K562 (cell line): ENCODE results near the gene ZMAT2.
A peak's percentile ranks its signal among the peaks of the same experiment; 100 is the strongest.

Experiments
- POLR2A ChIP-seq: fragments of 450-650 bp; conservative IDR thresholded peaks from 2 replicates; pipeline ENCODE4 v1.6.1; 2016
- POLR2AphosphoS5 ChIP-seq: IDR thresholded peaks from 2 replicates; pipeline ENCODE4 v1.6.1; 2011; ENCODE audit warnings: mild to moderate bottlenecking, low read depth, low read length, moderate library complexity; ENCODE audit not compliant: control insufficient read depth, insufficient read depth
- UBTF ChIP-seq, 2 experiments: IDR thresholded peaks; 2 replicates each; pipeline ENCODE4 v1.6.1; 2012; ENCODE audit warnings: improper control_type of control experiment in 2 of 2, low read depth in 2 of 2, low read length in 2 of 2, borderline replicate concordance in 1 of 2
- YY1 ChIP-seq, 3 experiments: IDR thresholded peaks; 2 replicates each; pipeline ENCODE4 v1.6.1; 2011; ENCODE audit warnings: low read length in 2 of 3, mild to moderate bottlenecking in 2 of 3, moderate library complexity in 2 of 3, borderline replicate concordance in 1 of 3, control low read depth in 1 of 3, low read depth in 1 of 3; ENCODE audit not compliant: insufficient read depth in 3 of 3, insufficient replicate concordance in 2 of 3, control insufficient read depth in 1 of 3, insufficient read length in 1 of 3; ENCODE audit errors: extremely low read depth in 1 of 3
- TF ChIP-seq, protein P1 (sequence below): sonication (generic); formaldehyde crosslinking; IDR thresholded peaks from 2 replicates; pipeline ENCODE4 v1.9.0; 2022; ENCODE audit warnings: mild to moderate bottlenecking, missing genetic modification reagents
- TF ChIP-seq, protein P2 (sequence below): sonication (generic); formaldehyde crosslinking; IDR thresholded peaks from 2 replicates; pipeline ENCODE4 v1.8.0; 2022; ENCODE audit warnings: mild to moderate bottlenecking, missing genetic modification reagents

GRCh38 chr5:140671472-140672125 lies 28.6 kb upstream of the ZMAT2 start:
- TF ChIP-seq, protein P1, sequence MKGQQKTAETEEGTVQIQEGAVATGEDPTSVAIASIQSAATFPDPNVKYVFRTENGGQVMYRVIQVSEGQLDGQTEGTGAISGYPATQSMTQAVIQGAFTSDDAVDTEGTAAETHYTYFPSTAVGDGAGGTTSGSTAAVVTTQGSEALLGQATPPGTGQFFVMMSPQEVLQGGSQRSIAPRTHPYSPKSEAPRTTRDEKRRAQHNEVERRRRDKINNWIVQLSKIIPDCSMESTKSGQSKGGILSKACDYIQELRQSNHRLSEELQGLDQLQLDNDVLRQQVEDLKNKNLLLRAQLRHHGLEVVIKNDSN (CRISPR knock-in tag), result no peak
- peak; percentile 47; the same call in 1 of the 2 replicates for TF ChIP-seq POLR2A
- no peak for TF ChIP-seq YY1 (IDR thresholded peaks at IDR 0.05; ENCODE audit: borderline replicate concordance in 1 of 3, control insufficient read depth in 1 of 3, extremely low read depth in 1 of 3, insufficient read depth in 3 of 3, insufficient read length in 1 of 3, insufficient replicate concordance in 2 of 3, low read depth in 1 of 3, low read length in 2 of 3)
- TF ChIP-seq UBTF (IDR thresholded peaks at IDR 0.05; ENCODE audit: borderline replicate concordance in 1 of 2, low read depth in 2 of 2, low read length in 2 of 2), result no peak
- TF ChIP-seq, protein P2, sequence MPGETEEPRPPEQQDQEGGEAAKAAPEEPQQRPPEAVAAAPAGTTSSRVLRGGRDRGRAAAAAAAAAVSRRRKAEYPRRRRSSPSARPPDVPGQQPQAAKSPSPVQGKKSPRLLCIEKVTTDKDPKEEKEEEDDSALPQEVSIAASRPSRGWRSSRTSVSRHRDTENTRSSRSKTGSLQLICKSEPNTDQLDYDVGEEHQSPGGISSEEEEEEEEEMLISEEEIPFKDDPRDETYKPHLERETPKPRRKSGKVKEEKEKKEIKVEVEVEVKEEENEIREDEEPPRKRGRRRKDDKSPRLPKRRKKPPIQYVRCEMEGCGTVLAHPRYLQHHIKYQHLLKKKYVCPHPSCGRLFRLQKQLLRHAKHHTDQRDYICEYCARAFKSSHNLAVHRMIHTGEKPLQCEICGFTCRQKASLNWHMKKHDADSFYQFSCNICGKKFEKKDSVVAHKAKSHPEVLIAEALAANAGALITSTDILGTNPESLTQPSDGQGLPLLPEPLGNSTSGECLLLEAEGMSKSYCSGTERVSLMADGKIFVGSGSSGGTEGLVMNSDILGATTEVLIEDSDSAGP (CRISPR knock-in tag), result no peak
- no peak for TF ChIP-seq POLR2AphosphoS5
